ENCODE measurements around the gene TMIGD1. TPM values are rescaled to one million over a fixed set of nuclear protein-coding genes. Genes with fewer than 3 reads are reported as not detected.

The TMIGD1 gene
- total and polyA plus RNA-seq, 2 of the 13 experiments (the other 11 are each of a cell fraction or from before 2014, with no cell fraction given), result not detected

- TF ChIP-seq ZNF747 (CRISPR knock-in tag; IDR thresholded peaks at IDR 0.05; ENCODE audit: borderline replicate concordance) (peak; percentile 35; the same call in 1 of the 2 replicates), ZKSCAN8 (CRISPR knock-in tag; IDR thresholded peaks at IDR 0.05; ENCODE audit: borderline replicate concordance) (0 out of 2 replicates have a peak, but pooled peaks have one; percentile 30), ZNF891 (CRISPR knock-in tag; IDR thresholded peaks at IDR 0.05) (0 out of 2 replicates have a peak, but pooled peaks have one; percentile 25), BRF2 (CRISPR knock-in tag; IDR thresholded peaks at IDR 0.05) (peak; percentile 19; the same call in 1 of the 2 replicates), ZBTB7B (CRISPR knock-in tag; IDR thresholded peaks at IDR 0.05) (0 out of 2 replicates have a peak, but pooled peaks have one; percentile 13), ZNF781 (CRISPR knock-in tag; IDR thresholded peaks at IDR 0.05; ENCODE audit: borderline replicate concordance, not compliant biosample characterization) (peak; percentile 27), KLF9 (CRISPR knock-in tag; IDR thresholded peaks at IDR 0.05; ENCODE audit: low read depth) (0 out of 2 replicates have a peak, but pooled peaks have one; percentile 43), PITX1 (CRISPR knock-in tag; IDR thresholded peaks at IDR 0.05) (peak; percentile 27; the same call in 1 of the 2 replicates), ARNTL (CRISPR knock-in tag; IDR thresholded peaks at IDR 0.05) (peak; percentile 76; the same call in 1 of the 2 replicates), ZNF709 (CRISPR knock-in tag; IDR thresholded peaks at IDR 0.05) (peak; percentile 94), CREM (IDR thresholded peaks at IDR 0.05) (0 out of 2 replicates have a peak, but pooled peaks have one; percentile 41), CREM (CRISPR knock-in tag; IDR thresholded peaks at IDR 0.05) (no peak), PRPF4 (IDR thresholded peaks at IDR 0.05; ENCODE audit: low read depth, low read length, poor library complexity, severe bottlenecking) (no peak), ATF6 (CRISPR knock-in tag; conservative IDR thresholded peaks at IDR 0.05) (no peak)
- TF ChIP-seq, protein P1, sequence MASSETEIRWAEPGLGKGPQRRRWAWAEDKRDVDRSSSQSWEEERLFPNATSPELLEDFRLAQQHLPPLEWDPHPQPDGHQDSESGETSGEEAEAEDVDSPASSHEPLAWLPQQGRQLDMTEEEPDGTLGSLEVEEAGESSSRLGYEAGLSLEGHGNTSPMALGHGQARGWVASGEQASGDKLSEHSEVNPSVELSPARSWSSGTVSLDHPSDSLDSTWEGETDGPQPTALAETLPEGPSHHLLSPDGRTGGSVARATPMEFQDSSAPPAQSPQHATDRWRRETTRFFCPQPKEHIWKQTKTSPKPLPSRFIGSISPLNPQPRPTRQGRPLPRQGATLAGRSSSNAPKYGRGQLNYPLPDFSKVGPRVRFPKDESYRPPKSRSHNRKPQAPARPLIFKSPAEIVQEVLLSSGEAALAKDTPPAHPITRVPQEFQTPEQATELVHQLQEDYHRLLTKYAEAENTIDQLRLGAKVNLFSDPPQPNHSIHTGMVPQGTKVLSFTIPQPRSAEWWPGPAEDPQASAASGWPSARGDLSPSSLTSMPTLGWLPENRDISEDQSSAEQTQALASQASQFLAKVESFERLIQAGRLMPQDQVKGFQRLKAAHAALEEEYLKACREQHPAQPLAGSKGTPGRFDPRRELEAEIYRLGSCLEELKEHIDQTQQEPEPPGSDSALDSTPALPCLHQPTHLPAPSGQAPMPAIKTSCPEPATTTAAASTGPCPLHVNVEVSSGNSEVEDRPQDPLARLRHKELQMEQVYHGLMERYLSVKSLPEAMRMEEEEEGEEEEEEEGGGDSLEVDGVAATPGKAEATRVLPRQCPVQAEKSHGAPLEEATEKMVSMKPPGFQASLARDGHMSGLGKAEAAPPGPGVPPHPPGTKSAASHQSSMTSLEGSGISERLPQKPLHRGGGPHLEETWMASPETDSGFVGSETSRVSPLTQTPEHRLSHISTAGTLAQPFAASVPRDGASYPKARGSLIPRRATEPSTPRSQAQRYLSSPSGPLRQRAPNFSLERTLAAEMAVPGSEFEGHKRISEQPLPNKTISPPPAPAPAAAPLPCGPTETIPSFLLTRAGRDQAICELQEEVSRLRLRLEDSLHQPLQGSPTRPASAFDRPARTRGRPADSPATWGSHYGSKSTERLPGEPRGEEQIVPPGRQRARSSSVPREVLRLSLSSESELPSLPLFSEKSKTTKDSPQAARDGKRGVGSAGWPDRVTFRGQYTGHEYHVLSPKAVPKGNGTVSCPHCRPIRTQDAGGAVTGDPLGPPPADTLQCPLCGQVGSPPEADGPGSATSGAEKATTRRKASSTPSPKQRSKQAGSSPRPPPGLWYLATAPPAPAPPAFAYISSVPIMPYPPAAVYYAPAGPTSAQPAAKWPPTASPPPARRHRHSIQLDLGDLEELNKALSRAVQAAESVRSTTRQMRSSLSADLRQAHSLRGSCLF (CRISPR knock-in tag; IDR thresholded peaks at IDR 0.05; ENCODE audit: borderline replicate concordance), result peak; percentile 54; the same call in 1 of the 2 replicates
- TF ChIP-seq, protein P2, sequence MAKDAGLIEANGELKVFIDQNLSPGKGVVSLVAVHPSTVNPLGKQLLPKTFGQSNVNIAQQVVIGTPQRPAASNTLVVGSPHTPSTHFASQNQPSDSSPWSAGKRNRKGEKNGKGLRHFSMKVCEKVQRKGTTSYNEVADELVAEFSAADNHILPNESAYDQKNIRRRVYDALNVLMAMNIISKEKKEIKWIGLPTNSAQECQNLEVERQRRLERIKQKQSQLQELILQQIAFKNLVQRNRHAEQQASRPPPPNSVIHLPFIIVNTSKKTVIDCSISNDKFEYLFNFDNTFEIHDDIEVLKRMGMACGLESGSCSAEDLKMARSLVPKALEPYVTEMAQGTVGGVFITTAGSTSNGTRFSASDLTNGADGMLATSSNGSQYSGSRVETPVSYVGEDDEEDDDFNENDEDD (CRISPR knock-in tag; IDR thresholded peaks at IDR 0.05; ENCODE audit: borderline replicate concordance), result peak; percentile 87; the same call in 1 of the 2 replicates
- TF ChIP-seq, protein P3, sequence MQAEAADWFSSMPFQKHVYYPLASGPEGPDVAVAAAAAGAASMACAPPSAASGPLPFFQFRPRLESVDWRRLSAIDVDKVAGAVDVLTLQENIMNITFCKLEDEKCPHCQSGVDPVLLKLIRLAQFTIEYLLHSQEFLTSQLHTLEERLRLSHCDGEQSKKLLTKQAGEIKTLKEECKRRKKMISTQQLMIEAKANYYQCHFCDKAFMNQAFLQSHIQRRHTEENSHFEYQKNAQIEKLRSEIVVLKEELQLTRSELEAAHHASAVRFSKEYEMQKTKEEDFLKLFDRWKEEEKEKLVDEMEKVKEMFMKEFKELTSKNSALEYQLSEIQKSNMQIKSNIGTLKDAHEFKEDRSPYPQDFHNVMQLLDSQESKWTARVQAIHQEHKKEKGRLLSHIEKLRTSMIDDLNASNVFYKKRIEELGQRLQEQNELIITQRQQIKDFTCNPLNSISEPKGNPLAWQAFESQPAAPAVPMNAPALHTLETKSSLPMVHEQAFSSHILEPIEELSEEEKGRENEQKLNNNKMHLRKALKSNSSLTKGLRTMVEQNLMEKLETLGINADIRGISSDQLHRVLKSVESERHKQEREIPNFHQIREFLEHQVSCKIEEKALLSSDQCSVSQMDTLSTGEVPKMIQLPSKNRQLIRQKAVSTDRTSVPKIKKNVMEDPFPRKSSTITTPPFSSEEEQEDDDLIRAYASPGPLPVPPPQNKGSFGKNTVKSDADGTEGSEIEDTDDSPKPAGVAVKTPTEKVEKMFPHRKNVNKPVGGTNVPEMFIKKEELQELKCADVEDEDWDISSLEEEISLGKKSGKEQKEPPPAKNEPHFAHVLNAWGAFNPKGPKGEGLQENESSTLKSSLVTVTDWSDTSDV (CRISPR knock-in tag; IDR thresholded peaks at IDR 0.05), result peak; percentile 67; the same call in 1 of the 2 replicates
Observed at GRCh38 chr17:30378241-30378824, 44.5 kb upstream of the TMIGD1 start (continued).
